Endothelial cell of umbilical vein (primary cell): ENCODE measurements around the gene ADIRF. TPM values are rescaled to one million over a fixed set of nuclear protein-coding genes. Genes with fewer than 3 reads are reported as not detected.

Experiments used
- BruUV-seq: library from RNA; stranded (reverse); fragments of 400-500 nt; replicated peaks from 2 replicates; lab custom pipeline; 2021; lab: Mats Ljungman, UMichigan
- CTCF ChIA-PET: fragments of 300-600, 350-600 bp; sonication (Branson Sonifier 250); formaldehyde crosslinking; loops from one replicate; lab custom pipeline; 2021; ENCODE audit warnings: antibody characterized with exemption, inconsistent platforms; lab: Charles Lee
- POLR2A ChIA-PET: fragments of 300-600, 350-600 bp; sonication (Branson Sonifier 250); formaldehyde crosslinking; loops from one replicate; lab custom pipeline; 2021; ENCODE audit warnings: antibody characterized with exemption, inconsistent platforms; lab: Charles Lee
- DNase-seq: peaks from one replicate; pipeline ENCODE4 v3.0.0-alpha.2; 2011; ENCODE audit warnings: low read depth, low spot score
- FAIRE-seq: peaks from 2 replicates; lab custom pipeline; 2011; peaks lifted over from hg19 to GRCh38; lab: Jason Lieb, UNC
- H2AFZ ChIP-seq: 2 replicates; pipeline ENCODE4 v1.6.0; 2012; ENCODE audit warnings: low read depth, low read length, control low read depth, inconsistent platforms
- H3K27ac ChIP-seq: 2 replicates; pipeline ENCODE4 v1.5.1; 2011; ENCODE audit warnings: low read depth, mild to moderate bottlenecking, control low read depth, low read length, moderate library complexity; ENCODE audit not compliant: insufficient read depth
- H3K27me3 ChIP-seq, 2 experiments: 2 replicates each; pipeline versions ENCODE4 v1.6.0 to v1.6.1; 2011; ENCODE audit warnings: low read length in 2 of 2, mixed read lengths in 1 of 2; ENCODE audit not compliant: control insufficient read depth in 2 of 2, insufficient read depth in 2 of 2
- H3K36me3 ChIP-seq, 2 experiments: 2 replicates in 1 of 2; 3 replicates in 1 of 2; pipeline ENCODE4 v1.5.1; 2011; ENCODE audit warnings: low read length in 2 of 2, mild to moderate bottlenecking in 1 of 2, moderate library complexity in 1 of 2; ENCODE audit not compliant: control insufficient read depth in 2 of 2, insufficient read depth in 2 of 2; ENCODE audit errors: extremely low read depth in 1 of 2
- H3K4me1 ChIP-seq: 3 replicates; pipeline ENCODE4 v1.5.1; 2011; ENCODE audit warnings: mild to moderate bottlenecking, low read length; ENCODE audit not compliant: control insufficient read depth, insufficient read depth; ENCODE audit errors: extremely low read depth
- H3K4me2 ChIP-seq: 2 replicates; pipeline ENCODE4 v1.6.1; 2011; ENCODE audit warnings: low read length, control low read depth, mixed read lengths; ENCODE audit not compliant: insufficient read depth
- H3K4me3 ChIP-seq, 3 experiments: fragments of 200-600 bp in 1 of 3; sonication (generic), shearing (Covaris generic) in 1 of 3; replicated peaks in 1 of 3; 2 replicates each; pipeline ENCODE4 v1.5.1; 2011 to 2016; ENCODE audit warnings: control low read depth in 3 of 3, low read length in 3 of 3, mild to moderate bottlenecking in 2 of 3, inconsistent platforms in 1 of 3, low read depth in 1 of 3, moderate library complexity in 1 of 3; ENCODE audit not compliant: insufficient read depth in 1 of 3
- H3K79me2 ChIP-seq: 2 replicates; pipeline ENCODE4 v1.6.0; 2012; ENCODE audit warnings: low read length, inconsistent platforms; ENCODE audit not compliant: control insufficient read depth, insufficient read depth
- H3K9ac ChIP-seq: replicated peaks from 2 replicates; pipeline ENCODE3; 2011; ENCODE audit warnings: low read length, control low read depth; ENCODE audit not compliant: insufficient read depth; ENCODE audit errors: extremely low read depth
- H3K9me1 ChIP-seq: replicated peaks from 3 replicates; pipeline ENCODE4 v1.6.0; 2011; ENCODE audit warnings: mild to moderate bottlenecking, low read length; ENCODE audit not compliant: control insufficient read depth, insufficient read depth; ENCODE audit errors: extremely low read depth
- H3K9me3 ChIP-seq: replicated peaks from 2 replicates; pipeline ENCODE4 v1.5.1; 2012; ENCODE audit warnings: low read length, inconsistent platforms; ENCODE audit not compliant: control insufficient read depth, insufficient read depth
- H4K20me1 ChIP-seq: replicated peaks from 2 replicates; pipeline ENCODE3; 2011; ENCODE audit warnings: mild to moderate bottlenecking, low read length; ENCODE audit not compliant: control insufficient read depth, insufficient read depth; ENCODE audit errors: extremely low read depth
- CTCF ChIP-seq, 2 donors: IDR thresholded peaks; 1 replicate in 1 of 2; 2 replicates in 1 of 2; pipeline ENCODE4 v1.5.1; 2011; ENCODE audit warnings: low read length in 2 of 2, mild to moderate bottlenecking in 2 of 2, moderate library complexity in 2 of 2, control low read depth in 1 of 2, inconsistent platforms in 1 of 2, low read depth in 1 of 2; ENCODE audit not compliant: insufficient read depth in 1 of 2; ENCODE audit errors: extremely low read depth in 1 of 2
- EZH2 ChIP-seq: IDR thresholded peaks from 2 replicates; pipeline ENCODE4 v1.6.1; 2012; ENCODE audit warnings: borderline replicate concordance, low read depth, mild to moderate bottlenecking, moderate library complexity, low read length, inconsistent platforms; ENCODE audit not compliant: severe bottlenecking
- FOS ChIP-seq: IDR thresholded peaks from 2 replicates; pipeline ENCODE4 v1.6.1; 2011; ENCODE audit warnings: mild to moderate bottlenecking, low read length, moderate library complexity, borderline replicate concordance; ENCODE audit not compliant: insufficient read depth
- GATA2 ChIP-seq: IDR thresholded peaks from 2 replicates; pipeline ENCODE4 v1.7.0; 2011; ENCODE audit warnings: low read depth, mild to moderate bottlenecking, moderate library complexity, mixed read lengths, low read length; ENCODE audit not compliant: insufficient read length, insufficient read depth
- JUN ChIP-seq: IDR thresholded peaks from 2 replicates; pipeline ENCODE4 v1.6.1; 2011; ENCODE audit warnings: borderline replicate concordance, low read depth; ENCODE audit not compliant: insufficient read length, insufficient read depth
- MAX ChIP-seq: IDR thresholded peaks from 2 replicates; pipeline ENCODE4 v1.6.1; 2011; ENCODE audit not compliant: insufficient read depth, insufficient read length
- MYC ChIP-seq: IDR thresholded peaks from one replicate; pipeline ENCODE4 v1.6.1; 2011; ENCODE audit warnings: mild to moderate bottlenecking, low read depth, low read length
- POLR2A ChIP-seq: IDR thresholded peaks from 2 replicates; pipeline ENCODE4 v1.6.1; 2012; ENCODE audit warnings: low read depth, mild to moderate bottlenecking, control low read depth, low read length
- POLR2AphosphoS5 ChIP-seq: IDR thresholded peaks from 2 replicates; pipeline ENCODE4 v1.6.1; 2012; ENCODE audit warnings: low read depth, mild to moderate bottlenecking, control low read depth, low read length, moderate library complexity; ENCODE audit not compliant: insufficient read depth
- dilution Hi-C: fragments of 300-500 bp; cut with MboI; formaldehyde crosslinking; loops from one replicate; pipeline ENCODE4 v1.15.0; 2019; ENCODE audit warnings: low sequenced_read_pairs; ENCODE audit not compliant: extremely low pct_ligation_motif_present
- intact Hi-C: fragments of 100-400 bp; cut with micrococcal nuclease; formaldehyde crosslinking; loops from one replicate; pipeline ENCODE4 v1.10.0; 2022
- polyA plus RNA-seq, 4 experiments: library from polyadenylated mRNA; depleted of rRNA in 3 of 4; stranded (reverse) in 3 of 4; unstranded in 1 of 4; fragments of >200 nt; gene quantifications; 2 replicates each; pipeline versions ENCODE4 v1.2.1 to v1.2.3, GENCODE V29; 2011 to 2012; ENCODE audit warnings: missing spikeins in 1 of 4
- total RNA-seq: library from RNA; stranded (reverse); gene quantifications from 2 replicates; pipeline ENCODE4 v1.2.3, GENCODE V29; 2021

The ADIRF gene
- total and polyA plus RNA-seq, 2 donors (not counting 3 experiments of a cell fraction or from before 2014, with no cell fraction given) = 3.7 to 4.4 TPM

GRCh38 chr10:86960863-86961434, 7.3 kb upstream of the ADIRF start:
- dilution Hi-C loops (no loop called here), intact Hi-C loops (loop anchor here (1.0 kb wide), 2 partner anchors 22 to 273 kb away; no protein-coding TSS in a partner anchor)
- peaks cover 42% of the 10 kb centered on the region for H3K4me1 ChIP-seq
- no peak overlapping the region for H3K9ac ChIP-seq
- no peaks in the 10 kb centered on the region for H3K27me3 ChIP-seq
- H4K20me1 ChIP-seq = no peaks in the 10 kb centered on the region
- BruUV-seq = no TSS peak
- ChIA-PET CTCF (interaction anchor here (0.8 to 8.7 kb wide), 10 partner anchors 9 to 280 kb away, joined by 3 to 325 read pairs (median 6); no protein-coding TSS in a partner anchor), POLR2A (interaction anchor here (0.6 to 1.1 kb wide), 3 partner anchors 9 to 189 kb away, joined by 3 to 4 read pairs (median 3); no protein-coding TSS in a partner anchor)
- no peak overlapping the region for H3K27ac ChIP-seq
- H3K4me3 ChIP-seq = no peak overlapping the region
- no peaks in the 10 kb centered on the region for H3K9me1 ChIP-seq
- peaks cover 21% of the 10 kb centered on the region for H3K79me2 ChIP-seq
- no peak for TF ChIP-seq GATA2
- no peak for TF ChIP-seq CTCF (IDR thresholded peaks at IDR 0.05; ENCODE audit: extremely low read depth in 1 of 2, insufficient read depth in 1 of 2, low read depth in 1 of 2, low read length in 2 of 2)
- no peak for TF ChIP-seq POLR2AphosphoS5
- no peak for TF ChIP-seq MAX
- no peak for TF ChIP-seq POLR2A
- TF ChIP-seq EZH2 = no peak
- no peak for TF ChIP-seq JUN
- no peak for TF ChIP-seq FOS
- no peak for TF ChIP-seq MYC
- no peak overlapping the region for H2AFZ ChIP-seq
- no peaks in the 10 kb centered on the region for H3K9me3 ChIP-seq
- H3K4me2 ChIP-seq = no peak overlapping the region
- FAIRE-seq (no peak), DNase-seq (no peak)
- no peaks in the 10 kb centered on the region for H3K36me3 ChIP-seq
